ENCODE measurements around the gene MYH7B. TPM values are rescaled to one million over a fixed set of nuclear protein-coding genes. Genes with fewer than 3 reads are reported as not detected.

The MYH7B gene
- total and polyA plus RNA-seq, 3 donors from 2014 or later = 21.8 to 30.2 (median 24.3) TPM

DNA sequence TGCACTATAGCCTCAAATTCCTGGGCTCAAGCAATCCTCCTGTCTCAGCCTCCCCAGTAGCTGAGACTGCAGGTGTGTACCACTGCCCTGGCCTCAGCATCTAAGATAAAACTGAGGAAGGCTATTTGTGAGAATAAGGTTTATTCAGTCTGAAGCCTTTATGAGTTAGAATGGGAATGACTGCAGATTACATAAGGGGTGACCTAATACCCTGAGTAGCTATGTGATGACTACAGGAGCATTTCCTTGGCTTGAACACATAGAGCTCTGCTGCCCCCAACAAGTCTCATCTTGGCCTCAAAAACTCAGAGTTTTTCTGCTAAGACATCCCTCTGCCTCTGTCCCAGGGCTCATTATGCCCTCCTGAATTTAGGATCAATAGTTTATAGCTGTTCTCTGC is 7.6 kb upstream of the MYH7B start:
- H3K36me3 ChIP-seq (ENCODE audit: low read depth, missing control alignments) = no peaks in the 10 kb centered on the region
- H3K9me3 ChIP-seq = no peaks in the 10 kb centered on the region
- H3K27ac ChIP-seq = no peak overlapping the region
- no peak overlapping the region for H3K4me3 ChIP-seq
- TF ChIP-seq POLR2A (IDR thresholded peaks at IDR 0.05) = no peak
- TF ChIP-seq, protein P1, sequence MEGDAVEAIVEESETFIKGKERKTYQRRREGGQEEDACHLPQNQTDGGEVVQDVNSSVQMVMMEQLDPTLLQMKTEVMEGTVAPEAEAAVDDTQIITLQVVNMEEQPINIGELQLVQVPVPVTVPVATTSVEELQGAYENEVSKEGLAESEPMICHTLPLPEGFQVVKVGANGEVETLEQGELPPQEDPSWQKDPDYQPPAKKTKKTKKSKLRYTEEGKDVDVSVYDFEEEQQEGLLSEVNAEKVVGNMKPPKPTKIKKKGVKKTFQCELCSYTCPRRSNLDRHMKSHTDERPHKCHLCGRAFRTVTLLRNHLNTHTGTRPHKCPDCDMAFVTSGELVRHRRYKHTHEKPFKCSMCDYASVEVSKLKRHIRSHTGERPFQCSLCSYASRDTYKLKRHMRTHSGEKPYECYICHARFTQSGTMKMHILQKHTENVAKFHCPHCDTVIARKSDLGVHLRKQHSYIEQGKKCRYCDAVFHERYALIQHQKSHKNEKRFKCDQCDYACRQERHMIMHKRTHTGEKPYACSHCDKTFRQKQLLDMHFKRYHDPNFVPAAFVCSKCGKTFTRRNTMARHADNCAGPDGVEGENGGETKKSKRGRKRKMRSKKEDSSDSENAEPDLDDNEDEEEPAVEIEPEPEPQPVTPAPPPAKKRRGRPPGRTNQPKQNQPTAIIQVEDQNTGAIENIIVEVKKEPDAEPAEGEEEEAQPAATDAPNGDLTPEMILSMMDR (IDR thresholded peaks at IDR 0.05) = no peak
- no peak for DNase-seq
- H3K27me3 ChIP-seq = no peaks in the 10 kb centered on the region
- intact Hi-C loops (cut with DNase I; ENCODE audit: low total_unique reads) = no loop called here
- H3K4me1 ChIP-seq = no peaks in the 10 kb centered on the region

DNA sequence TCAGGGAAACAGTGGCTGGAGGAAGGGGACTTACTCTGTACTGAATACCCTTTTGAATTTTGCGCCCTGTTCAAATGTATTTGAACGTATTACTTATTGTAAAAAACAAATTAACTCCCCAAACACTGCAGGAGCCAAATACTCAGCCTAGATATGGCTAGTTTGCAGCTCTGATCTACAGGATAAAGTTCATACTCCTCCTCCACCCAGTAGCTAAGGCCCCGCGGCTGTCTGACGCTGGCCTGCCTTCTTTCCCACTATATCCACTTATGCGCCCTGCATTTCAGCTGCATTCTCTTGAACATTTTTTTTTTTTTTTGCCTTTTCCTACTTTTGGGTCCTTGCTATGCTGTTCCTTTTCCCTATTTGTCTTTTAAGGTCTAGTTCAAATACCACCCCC is 6.5 kb upstream of the MYH7B start:
- TF ChIP-seq, protein P1 (IDR thresholded peaks at IDR 0.05) = no peak
- no peak for TF ChIP-seq POLR2A (IDR thresholded peaks at IDR 0.05)
- Histone ChIP-seq H3K36me3 (ENCODE audit: low read depth, missing control alignments) (no peaks in the 10 kb centered on the region), H3K4me1 (no peaks in the 10 kb centered on the region), H3K27ac (no peak overlapping the region), H3K4me3 (no peak overlapping the region), H3K27me3 (no peaks in the 10 kb centered on the region), H3K9me3 (no peaks in the 10 kb centered on the region)
- intact Hi-C loops (cut with DNase I; ENCODE audit: low total_unique reads) = no loop called here
- no peak for DNase-seq
- WGBS, 2 donors = 86 to 89% methylated on average over 6 of the region's 6 CpGs

DNA sequence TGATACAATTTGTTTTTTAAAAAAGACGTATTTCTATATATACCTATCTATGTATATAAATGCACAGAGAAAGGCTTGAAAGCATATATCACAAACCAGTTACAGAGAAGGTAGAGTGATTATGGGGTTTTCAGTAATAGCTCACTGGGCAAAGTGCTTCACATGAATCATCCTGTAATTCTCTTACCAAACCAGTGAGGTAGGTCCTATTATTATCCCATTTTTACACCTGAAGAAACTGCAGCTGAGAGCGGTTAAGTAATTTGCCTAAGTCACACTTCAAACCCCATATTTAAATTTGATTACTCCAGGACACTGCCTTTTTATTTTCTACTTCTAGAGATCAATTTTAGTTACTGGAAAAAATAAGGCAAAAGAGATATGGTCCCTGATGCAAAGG is 4.4 kb upstream of the MYH7B start:
- intact Hi-C loops (cut with DNase I; ENCODE audit: low total_unique reads) = no loop called here
- WGBS, 2 donors = 96 to 100% methylated on average over 2 of the region's 2 CpGs
- Histone ChIP-seq H3K36me3 (ENCODE audit: low read depth, missing control alignments) (no peaks in the 10 kb centered on the region), H3K27me3 (no peaks in the 10 kb centered on the region), H3K27ac (no peak overlapping the region), H3K4me1 (peaks cover 5% of the 10 kb centered on the region), H3K4me3 (no peak overlapping the region), H3K9me3 (no peaks in the 10 kb centered on the region)
- DNase-seq = no peak
- TF ChIP-seq POLR2A (IDR thresholded peaks at IDR 0.05) = no peak
- TF ChIP-seq, protein P1 (IDR thresholded peaks at IDR 0.05) = no peak

DNA sequence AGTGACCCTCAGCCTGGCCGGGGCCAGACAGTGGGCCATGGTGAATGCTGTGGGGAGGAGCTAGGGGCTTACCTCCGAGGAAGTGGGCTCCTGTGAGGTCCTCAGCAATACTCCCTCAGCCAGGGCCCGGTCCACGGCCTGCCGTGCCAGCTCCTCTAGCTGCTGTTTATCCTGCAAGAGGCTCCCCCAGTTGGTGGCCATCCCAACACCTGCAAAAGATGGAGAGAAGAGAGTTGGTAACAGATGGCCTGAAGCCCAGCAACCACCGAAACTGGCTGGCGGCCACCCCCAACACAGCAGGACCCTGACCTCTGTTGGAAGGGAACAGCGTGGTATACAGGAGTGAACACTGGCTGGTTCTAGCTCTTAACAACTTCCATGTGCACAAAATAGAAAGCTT is 4.0 kb upstream of the MYH7B start:
- no peak for DNase-seq
- intact Hi-C loops (cut with DNase I; ENCODE audit: low total_unique reads) = no loop called here
- 81 to 89% methylated on average over 8 of the region's 8 CpGs for WGBS, 2 donors
- Histone ChIP-seq H3K9me3 (no peaks in the 10 kb centered on the region), H3K27me3 (no peaks in the 10 kb centered on the region), H3K36me3 (ENCODE audit: low read depth, missing control alignments) (no peaks in the 10 kb centered on the region), H3K27ac (no peak overlapping the region), H3K4me1 (peaks cover 5% of the 10 kb centered on the region), H3K4me3 (no peak overlapping the region)
- no peak for TF ChIP-seq POLR2A (IDR thresholded peaks at IDR 0.05)
- TF ChIP-seq, protein P1 (IDR thresholded peaks at IDR 0.05) = no peak

DNA sequence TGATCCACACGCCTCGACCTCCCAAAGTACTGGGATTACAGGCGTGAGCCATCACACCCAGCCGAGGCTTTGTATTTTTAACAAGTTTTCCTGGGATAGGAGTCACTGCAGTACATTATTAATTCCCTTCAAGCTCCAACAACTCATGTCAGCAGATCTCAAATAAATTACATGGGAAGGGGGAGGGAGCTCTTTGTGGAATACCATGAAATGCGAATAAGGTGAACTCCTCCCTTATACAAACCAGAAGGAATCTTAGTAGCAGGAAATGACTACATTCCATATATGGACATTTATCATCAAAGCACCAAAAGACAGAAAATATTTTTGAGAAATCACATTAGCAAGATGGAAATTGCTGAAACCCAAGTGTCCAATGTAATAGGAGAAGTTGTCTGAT is 3.0 kb upstream of the MYH7B start:
- intact Hi-C loops (cut with DNase I; ENCODE audit: low total_unique reads) = no loop called here
- H3K27me3 ChIP-seq = no peaks in the 10 kb centered on the region
- no peak overlapping the region for H3K4me3 ChIP-seq
- no peak overlapping the region for H3K27ac ChIP-seq
- WGBS, 2 donors = 70 to 78% methylated on average over 5 of the region's 5 CpGs
- H3K4me1 ChIP-seq = peaks cover 5% of the 10 kb centered on the region
- no peaks in the 10 kb centered on the region for H3K9me3 ChIP-seq
- no peaks in the 10 kb centered on the region for H3K36me3 ChIP-seq (ENCODE audit: low read depth, missing control alignments)
- TF ChIP-seq, protein P1 (IDR thresholded peaks at IDR 0.05) = no peak
- no peak for TF ChIP-seq POLR2A (IDR thresholded peaks at IDR 0.05)
- no peak for DNase-seq

Measured in testis (tissue), 3 donors.